Measurements from ENCODE around the gene CAPN15. TPM values are rescaled to one million over a fixed set of nuclear protein-coding genes. Genes with fewer than 3 reads are reported as not detected.

The CAPN15 gene
- polyA plus RNA-seq, 3 donors = 3.4 to 42.6 (median 3.9) TPM

DNA sequence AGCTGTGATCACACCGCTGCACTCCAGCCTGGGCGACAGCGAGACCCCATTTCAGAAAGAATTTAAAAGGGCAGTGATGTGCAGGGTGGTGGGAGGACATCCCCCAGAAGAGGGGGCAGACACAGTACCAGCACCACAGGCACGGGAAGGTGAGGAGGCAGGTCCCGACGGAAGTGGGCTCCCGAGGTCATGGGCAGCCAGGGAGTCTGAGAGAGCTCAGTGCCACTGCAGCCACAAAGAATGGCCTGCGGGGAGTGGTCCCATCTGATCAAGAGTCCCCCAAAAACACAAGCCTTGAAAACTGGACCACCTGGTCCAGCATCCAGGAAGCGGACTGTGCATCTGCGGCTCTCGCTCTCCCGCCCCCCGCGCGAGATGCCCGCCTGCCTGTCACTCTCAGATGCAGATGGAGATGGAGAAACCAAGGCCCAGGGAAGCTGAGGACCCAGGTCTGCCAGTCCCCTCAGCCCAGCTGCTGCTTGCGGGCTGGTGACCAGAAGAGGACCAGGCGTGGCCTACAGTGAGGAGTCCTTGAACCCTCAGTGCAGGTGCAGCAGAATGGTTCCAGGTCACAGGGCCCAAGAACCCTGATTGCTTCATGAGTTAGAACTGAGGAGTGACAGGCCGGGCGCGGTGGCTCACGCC lies 4.3 kb upstream of the CAPN15 start:
- Histone ChIP-seq H3K9ac (ENCODE audit: insufficient read depth, low read length, poor library complexity, severe bottlenecking) (no peak overlapping the region), H3K9me3 (replicated peaks in 1 of 2; ENCODE audit: control insufficient read depth in 1 of 2, insufficient read depth in 1 of 2, low read length in 2 of 2) (no peaks in the 10 kb centered on the region), H3K27ac (ENCODE audit: low read depth in 1 of 2, low read length in 2 of 2) (no peak overlapping the region), H2AFZ (ENCODE audit: insufficient read depth, low read depth, low read length, poor library complexity, severe bottlenecking) (no peak overlapping the region), H4K20me1 (ENCODE audit: insufficient read depth, low read length) (peaks cover 8% of the 10 kb centered on the region), H3K27me3 (ENCODE audit: control insufficient read depth in 2 of 2, insufficient read depth in 2 of 2, low read length in 2 of 2) (no peaks in the 10 kb centered on the region), H3K4me1 (ENCODE audit: control insufficient read depth in 1 of 2, insufficient read depth in 2 of 2, low read length in 2 of 2) (peaks cover 12 to 22% of the 10 kb centered on the region in 2 donors), H3K79me2 (ENCODE audit: insufficient read depth, low read length) (peaks cover 10% of the 10 kb centered on the region), H3K4me3 (replicated peaks in 1 of 3; ENCODE audit: low read depth in 2 of 3, low read length in 3 of 3) (no peak overlapping the region), H3K36me3 (replicated peaks in 1 of 2; ENCODE audit: control insufficient read depth in 1 of 2, insufficient read depth in 2 of 2, low read length in 2 of 2) (no peaks in the 10 kb centered on the region), H3K4me2 (replicated peaks; ENCODE audit: extremely low read depth, low read length, poor library complexity, severe bottlenecking) (no peak overlapping the region)
- H3K4me1 Mint-ChIP-seq = peaks cover 18% of the 10 kb centered on the region
- H3K9me3 Mint-ChIP-seq = no peaks in the 10 kb centered on the region
- TF ChIP-seq, protein P1, sequence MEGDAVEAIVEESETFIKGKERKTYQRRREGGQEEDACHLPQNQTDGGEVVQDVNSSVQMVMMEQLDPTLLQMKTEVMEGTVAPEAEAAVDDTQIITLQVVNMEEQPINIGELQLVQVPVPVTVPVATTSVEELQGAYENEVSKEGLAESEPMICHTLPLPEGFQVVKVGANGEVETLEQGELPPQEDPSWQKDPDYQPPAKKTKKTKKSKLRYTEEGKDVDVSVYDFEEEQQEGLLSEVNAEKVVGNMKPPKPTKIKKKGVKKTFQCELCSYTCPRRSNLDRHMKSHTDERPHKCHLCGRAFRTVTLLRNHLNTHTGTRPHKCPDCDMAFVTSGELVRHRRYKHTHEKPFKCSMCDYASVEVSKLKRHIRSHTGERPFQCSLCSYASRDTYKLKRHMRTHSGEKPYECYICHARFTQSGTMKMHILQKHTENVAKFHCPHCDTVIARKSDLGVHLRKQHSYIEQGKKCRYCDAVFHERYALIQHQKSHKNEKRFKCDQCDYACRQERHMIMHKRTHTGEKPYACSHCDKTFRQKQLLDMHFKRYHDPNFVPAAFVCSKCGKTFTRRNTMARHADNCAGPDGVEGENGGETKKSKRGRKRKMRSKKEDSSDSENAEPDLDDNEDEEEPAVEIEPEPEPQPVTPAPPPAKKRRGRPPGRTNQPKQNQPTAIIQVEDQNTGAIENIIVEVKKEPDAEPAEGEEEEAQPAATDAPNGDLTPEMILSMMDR (IDR thresholded peaks at IDR 0.05) = no peak
- 95% methylated on average over 22 of the region's 22 CpGs for WGBS (ENCODE audit: insufficient coverage)
- H3K4me3 Mint-ChIP-seq = no peak overlapping the region
- H3K36me3 Mint-ChIP-seq = no peaks in the 10 kb centered on the region
- no peak for DNase-seq
- intact Hi-C loops (cut with micrococcal nuclease) = no loop called here
- H3K27me3 Mint-ChIP-seq (ENCODE audit: low read depth in 3 of 3) = peaks cover 0 to 2% (median 1%) of the 10 kb centered on the region in 3 donors
- H3K27ac Mint-ChIP-seq = peak overlapping the region in 1 of 7 donors; percentile 26

DNA sequence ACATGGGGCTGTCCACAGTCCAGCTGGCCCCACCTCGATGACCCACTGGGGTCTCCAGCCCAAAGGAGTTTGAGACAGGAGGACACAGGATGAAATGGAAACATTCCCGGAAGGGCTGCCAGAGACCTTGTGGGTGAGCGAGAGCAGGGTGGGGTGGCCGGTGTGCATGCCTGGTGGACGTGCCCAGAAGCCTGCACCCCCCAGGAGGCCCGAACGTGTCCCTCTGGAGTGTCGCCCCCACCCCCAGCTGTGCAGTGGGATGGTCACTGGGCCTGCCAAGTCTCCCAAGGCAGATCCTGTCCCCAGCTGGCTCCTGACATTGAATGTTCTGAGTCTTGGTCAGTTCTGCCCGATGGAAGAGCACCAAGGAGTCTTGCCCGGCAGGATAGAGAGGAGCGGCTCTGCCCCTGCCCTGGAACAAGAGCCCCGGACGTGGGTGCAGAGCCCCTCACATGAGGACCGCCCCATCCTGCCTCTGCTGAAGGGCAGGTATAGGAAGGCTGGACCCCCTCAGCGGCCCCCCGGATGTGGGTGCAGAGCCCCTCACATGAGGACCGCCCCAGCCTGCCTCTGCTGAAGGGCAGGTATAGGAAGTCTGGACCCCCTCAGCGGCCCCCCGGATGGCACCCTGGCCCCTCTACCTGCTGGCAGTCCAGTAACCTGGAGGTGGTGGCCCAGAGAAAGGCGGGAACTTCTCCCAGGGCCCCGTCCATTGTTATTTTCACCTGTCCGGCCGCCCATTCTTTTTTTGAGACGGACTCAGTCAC lies 3.1 kb upstream of the CAPN15 start:
- H3K36me3 ChIP-seq (replicated peaks in 1 of 2; ENCODE audit: control insufficient read depth in 1 of 2, insufficient read depth in 2 of 2, low read length in 2 of 2) = no peaks in the 10 kb centered on the region
- H3K4me1 Mint-ChIP-seq = peaks cover 29% of the 10 kb centered on the region
- no peak for DNase-seq
- H3K9me3 ChIP-seq (replicated peaks in 1 of 2; ENCODE audit: control insufficient read depth in 1 of 2, insufficient read depth in 1 of 2, low read length in 2 of 2) = no peaks in the 10 kb centered on the region
- H3K27ac Mint-ChIP-seq = no peak overlapping the region
- H3K4me3 Mint-ChIP-seq = no peak overlapping the region
- H3K27ac ChIP-seq (ENCODE audit: low read depth in 1 of 2, low read length in 2 of 2) = no peak overlapping the region
- H3K4me3 ChIP-seq (replicated peaks in 1 of 3; ENCODE audit: low read depth in 2 of 3, low read length in 3 of 3) = no peak overlapping the region
- H3K9me3 Mint-ChIP-seq = no peaks in the 10 kb centered on the region
- peaks cover 0 to 2% (median 1%) of the 10 kb centered on the region in 3 donors for H3K27me3 Mint-ChIP-seq (ENCODE audit: low read depth in 3 of 3)
- peaks cover 0 to under 1% of the 10 kb centered on the region in 2 donors for H3K36me3 Mint-ChIP-seq
- peaks cover 20% of the 10 kb centered on the region for H4K20me1 ChIP-seq (ENCODE audit: insufficient read depth, low read length)
- H3K79me2 ChIP-seq (ENCODE audit: insufficient read depth, low read length) = peaks cover 23% of the 10 kb centered on the region
- peaks cover 24 to 34% of the 10 kb centered on the region in 2 donors for H3K4me1 ChIP-seq (ENCODE audit: control insufficient read depth in 1 of 2, insufficient read depth in 2 of 2, low read length in 2 of 2)
- TF ChIP-seq, protein P1 (IDR thresholded peaks at IDR 0.05) = no peak
- H3K4me2 ChIP-seq (replicated peaks; ENCODE audit: extremely low read depth, low read length, poor library complexity, severe bottlenecking) = no peak overlapping the region
- intact Hi-C loops (cut with micrococcal nuclease) = loop anchor here (5.0 kb wide), 3 partner anchors 113 to 127 kb away; partner anchors contain the start of genes METTL26 (in 2 of the 2), DECR2 (in 1 of the 2) and NME4 (in 1 of the 2)
- H3K27me3 ChIP-seq (ENCODE audit: control insufficient read depth in 2 of 2, insufficient read depth in 2 of 2, low read length in 2 of 2) = no peaks in the 10 kb centered on the region
- no peak overlapping the region for H2AFZ ChIP-seq (ENCODE audit: insufficient read depth, low read depth, low read length, poor library complexity, severe bottlenecking)
- no peak overlapping the region for H3K9ac ChIP-seq (ENCODE audit: insufficient read depth, low read length, poor library complexity, severe bottlenecking)
- WGBS (ENCODE audit: insufficient coverage) = 89% methylated on average over 15 of the region's 24 CpGs

Measured in CD14-positive monocyte (primary cell).